ENCODE data around the gene SIMC1.

DNA sequence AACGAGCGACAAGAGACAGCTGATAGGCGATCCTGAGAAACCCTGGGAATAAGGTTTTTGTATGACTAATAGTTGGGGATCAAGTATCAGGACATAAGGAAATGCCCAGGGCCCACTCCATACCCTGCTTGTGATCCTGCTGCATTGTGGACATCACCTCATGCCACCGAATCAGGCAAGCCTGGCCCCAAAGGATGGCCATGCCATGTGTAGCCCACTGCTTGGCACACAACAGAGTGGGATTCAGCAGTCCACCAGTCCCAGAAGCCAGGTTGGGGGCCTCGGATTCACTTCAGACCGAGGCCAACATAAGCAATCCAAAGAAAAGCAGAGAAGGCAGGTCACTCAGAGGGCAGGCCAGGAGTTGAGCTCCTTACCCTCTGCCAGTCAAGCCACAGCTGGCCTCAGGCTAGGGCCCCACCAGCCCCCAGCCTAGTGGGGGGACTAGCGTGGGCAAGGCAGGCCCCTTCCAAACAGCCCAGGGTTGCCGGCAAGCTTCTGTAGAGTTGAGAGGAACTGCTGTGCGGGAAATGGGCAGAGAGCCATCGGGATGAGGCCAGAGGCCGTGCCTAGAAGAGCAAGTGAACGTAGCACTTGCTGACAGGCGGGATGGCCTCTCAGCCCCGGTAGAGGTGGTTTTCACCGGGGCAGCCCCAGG lies 145.2 kb downstream of the SIMC1 start:
- no peak for TF ChIP-seq EP300 (IDR thresholded peaks at IDR 0.05)
- TF ChIP-seq, protein P1, sequence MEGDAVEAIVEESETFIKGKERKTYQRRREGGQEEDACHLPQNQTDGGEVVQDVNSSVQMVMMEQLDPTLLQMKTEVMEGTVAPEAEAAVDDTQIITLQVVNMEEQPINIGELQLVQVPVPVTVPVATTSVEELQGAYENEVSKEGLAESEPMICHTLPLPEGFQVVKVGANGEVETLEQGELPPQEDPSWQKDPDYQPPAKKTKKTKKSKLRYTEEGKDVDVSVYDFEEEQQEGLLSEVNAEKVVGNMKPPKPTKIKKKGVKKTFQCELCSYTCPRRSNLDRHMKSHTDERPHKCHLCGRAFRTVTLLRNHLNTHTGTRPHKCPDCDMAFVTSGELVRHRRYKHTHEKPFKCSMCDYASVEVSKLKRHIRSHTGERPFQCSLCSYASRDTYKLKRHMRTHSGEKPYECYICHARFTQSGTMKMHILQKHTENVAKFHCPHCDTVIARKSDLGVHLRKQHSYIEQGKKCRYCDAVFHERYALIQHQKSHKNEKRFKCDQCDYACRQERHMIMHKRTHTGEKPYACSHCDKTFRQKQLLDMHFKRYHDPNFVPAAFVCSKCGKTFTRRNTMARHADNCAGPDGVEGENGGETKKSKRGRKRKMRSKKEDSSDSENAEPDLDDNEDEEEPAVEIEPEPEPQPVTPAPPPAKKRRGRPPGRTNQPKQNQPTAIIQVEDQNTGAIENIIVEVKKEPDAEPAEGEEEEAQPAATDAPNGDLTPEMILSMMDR (IDR thresholded peaks at IDR 0.05) = no peak

All from esophagus muscularis mucosa (tissue), 3 donors.